Iris pigment epithelial cell (primary cell): ENCODE data around the gene GRB14.
"Not testable (repeated sequence)": the region's sequence is repeated elsewhere in the genome, so short reads cannot be mapped to it uniquely, and the experiment has no call there.

Experiments
- DNase-seq: peaks from one replicate; pipeline ENCODE4 v3.0.0-alpha.2; 2011; ENCODE audit warnings: low read depth

The GRB14 gene

GRCh38 chr2:164495491-164496223, 125.6 kb downstream of the GRB14 start:
- peak; percentile 45 for DNase-seq

- peak; percentile 15 for DNase-seq
These were observed 135.7 kb downstream of the GRB14 start for GRCh38 chr2:164485541-164485940.

GRCh38 chr2:164479460-164479859, 141.8 kb downstream of the GRB14 start:
- peak; percentile 45 for DNase-seq

GRCh38 chr2:164478205-164478604, 143.1 kb downstream of the GRB14 start:
- no peak for DNase-seq

GRCh38 chr2:164474873-164475272, 146.4 kb downstream of the GRB14 start:
- DNase-seq: no peak

GRCh38 chr2:164473021-164473420, 148.3 kb downstream of the GRB14 start:
- no peak for DNase-seq

GRCh38 chr2:164465047-164465446, 156.2 kb downstream of the GRB14 start:
- DNase-seq: not testable (repeated sequence)

- DNase-seq: no peak
These were observed 156.9 kb downstream of the GRB14 start for GRCh38 chr2:164464376-164464775.

- DNase-seq: no peak
These were observed 162.5 kb downstream of the GRB14 start for GRCh38 chr2:164458792-164459191.

- DNase-seq: no peak
These were observed 164.0 kb downstream of the GRB14 start for GRCh38 chr2:164457271-164457670.

GRCh38 chr2:164456619-164457018, 164.7 kb downstream of the GRB14 start:
- DNase-seq: peak; percentile 7

- DNase-seq: no peak
These were observed 167.5 kb downstream of the GRB14 start for GRCh38 chr2:164453656-164454305.

- no peak for DNase-seq
These were observed 171.0 kb downstream of the GRB14 start for GRCh38 chr2:164450278-164450677.

- DNase-seq: no peak
These were observed 171.6 kb downstream of the GRB14 start for GRCh38 chr2:164449706-164450105.

- no peak for DNase-seq
These were observed 173.6 kb downstream of the GRB14 start for GRCh38 chr2:164447660-164448059.
